ENCODE measurements around the gene MON2. TPM values are rescaled to one million over a fixed set of nuclear protein-coding genes. Genes with fewer than 3 reads are reported as not detected.

MON2 gene
- total and polyA plus RNA-seq, 2 of the 13 experiments (the other 11 are each of a cell fraction or from before 2014, with no cell fraction given), result 10.5 to 24.8 TPM

- H3K9me3 ChIP-seq (ENCODE audit: low read length), result no peaks in the 10 kb centered on the region
- intact Hi-C loops (cut with micrococcal nuclease; ENCODE audit: unreplicated experiment), result loop anchor here (10.0 kb wide), 1 partner anchor 140 kb away; no protein-coding TSS in a partner anchor
- H3K4me3 ChIP-seq (replicated peaks in 1 of 3; ENCODE audit: insufficient read depth in 1 of 3, low read depth in 2 of 3, low read length in 3 of 3), result no peak overlapping the region
- H3K4me2 ChIP-seq (ENCODE audit: low read depth, low read length), result no peak overlapping the region
- no peaks in the 10 kb centered on the region for H3K79me2 ChIP-seq (ENCODE audit: insufficient read depth, low read length)
- H2AFZ ChIP-seq (ENCODE audit: low read length), result no peak overlapping the region
- no peaks in the 10 kb centered on the region for H3K4me1 ChIP-seq (ENCODE audit: insufficient read depth, low read length)
- CTCF ChIA-PET (ENCODE audit: low intra/inter-chr PET ratio, low total read pairs), result no interaction called here
- H4K20me1 ChIP-seq (ENCODE audit: insufficient read depth, low read length), result no peaks in the 10 kb centered on the region
- TF ChIP-seq IKZF1 (IDR thresholded peaks at IDR 0.05), result no peak
- TF ChIP-seq NCOA1 (CRISPR knock-in tag; IDR thresholded peaks at IDR 0.05), result no peak
- no peak for TF ChIP-seq SIN3B (IDR thresholded peaks at IDR 0.05; ENCODE audit: low read length)
- no peak for TF ChIP-seq RORA (CRISPR knock-in tag; IDR thresholded peaks at IDR 0.05)
- no peak for TF ChIP-seq ZNF275 (CRISPR knock-in tag; IDR thresholded peaks at IDR 0.05; ENCODE audit: borderline replicate concordance)
- no peak for TF ChIP-seq ZNF781 (CRISPR knock-in tag; IDR thresholded peaks at IDR 0.05; ENCODE audit: borderline replicate concordance, not compliant biosample characterization)
- no peak for TF ChIP-seq GPN1 (CRISPR knock-in tag; IDR thresholded peaks at IDR 0.05; ENCODE audit: borderline replicate concordance)
- no peak for TF ChIP-seq FOSL1 (CRISPR knock-in tag; IDR thresholded peaks at IDR 0.05; ENCODE audit: borderline replicate concordance)
- TF ChIP-seq ZSCAN31 (CRISPR knock-in tag; IDR thresholded peaks at IDR 0.05; ENCODE audit: low read depth), result no peak
- TF ChIP-seq NR1H2 (CRISPR knock-in tag; IDR thresholded peaks at IDR 0.05; ENCODE audit: borderline replicate concordance, low read depth), result no peak
- TF ChIP-seq ZNF503 (CRISPR knock-in tag; IDR thresholded peaks at IDR 0.05), result no peak
- no peak for TF ChIP-seq MTERF4 (CRISPR knock-in tag; IDR thresholded peaks at IDR 0.05)
- H3K36me3 ChIP-seq (replicated peaks in 1 of 2; ENCODE audit: control insufficient read depth in 1 of 2, insufficient read depth in 2 of 2, low read length in 2 of 2), result peaks cover 2 to 16% of the 10 kb centered on the region in 2 experiments; a peak in 2 of 5 replicates
- no peak overlapping the region for H3K9ac ChIP-seq (ENCODE audit: insufficient read depth, low read depth, low read length)
- no peak for ATAC-seq
- FAIRE-seq, result no peak
- in situ Hi-C loops (cut with HindIII; ENCODE audit: extremely low pct_ligation_motif_present, low pct_unique_long_range_greater_than_20kb), result loop anchor here (25.0 kb wide), 1 partner anchor 487 kb away; no protein-coding TSS in a partner anchor
- no peak overlapping the region for H3K27ac ChIP-seq (ENCODE audit: extremely low read length, insufficient read depth, low read length)
- POLR2A ChIA-PET, result no interaction called here
- BruUV-seq (replicated peaks), result no TSS peak
- DNase-seq (ENCODE audit: low spot score), result no peak
- H3K27me3 ChIP-seq (ENCODE audit: control insufficient read depth in 1 of 2, insufficient read depth in 2 of 2, low read length in 2 of 2), result no peaks in the 10 kb centered on the region
These were observed 108.4 kb downstream of the MON2 start for GRCh38 chr12:62575036-62575435.
